Omental fat pad (tissue), 4 donors: Measurements from ENCODE around the gene PDCD1LG2. TPM values are rescaled to one million over a fixed set of nuclear protein-coding genes. Genes with fewer than 3 reads are reported as not detected.

Source experiments
- ATAC-seq: fragments of 150-250 bp; one replicate; pipeline ENCODE4 v1.9.1; 2016; ENCODE audit warnings: mild to moderate bottlenecking, moderate library complexity; ENCODE audit not compliant: low FRiP score
- DNase-seq: peaks from one replicate; pipeline ENCODE4 v3.0.0-alpha.2; 2019; ENCODE audit warnings: low spot score
- total RNA-seq, 4 donors: library from RNA; depleted of rRNA; stranded (reverse); fragments of >200 nt; gene quantifications; one replicate each; pipeline ENCODE4 v1.1.0, GENCODE V29; 2016
- TF ChIP-seq, protein P1 (sequence below), 3 donors: fragments of 450-650 bp; IDR thresholded peaks; one replicate each; pipeline ENCODE4 v1.5.1; 2016 to 2017; ENCODE audit warnings: antibody characterized with exemption in 3 of 3, mild to moderate bottlenecking in 3 of 3, moderate library complexity in 2 of 3

Gene PDCD1LG2
- total RNA-seq, 4 donors from 2014 or later = 3.5 to 10.7 (median 3.8) TPM

DNA sequence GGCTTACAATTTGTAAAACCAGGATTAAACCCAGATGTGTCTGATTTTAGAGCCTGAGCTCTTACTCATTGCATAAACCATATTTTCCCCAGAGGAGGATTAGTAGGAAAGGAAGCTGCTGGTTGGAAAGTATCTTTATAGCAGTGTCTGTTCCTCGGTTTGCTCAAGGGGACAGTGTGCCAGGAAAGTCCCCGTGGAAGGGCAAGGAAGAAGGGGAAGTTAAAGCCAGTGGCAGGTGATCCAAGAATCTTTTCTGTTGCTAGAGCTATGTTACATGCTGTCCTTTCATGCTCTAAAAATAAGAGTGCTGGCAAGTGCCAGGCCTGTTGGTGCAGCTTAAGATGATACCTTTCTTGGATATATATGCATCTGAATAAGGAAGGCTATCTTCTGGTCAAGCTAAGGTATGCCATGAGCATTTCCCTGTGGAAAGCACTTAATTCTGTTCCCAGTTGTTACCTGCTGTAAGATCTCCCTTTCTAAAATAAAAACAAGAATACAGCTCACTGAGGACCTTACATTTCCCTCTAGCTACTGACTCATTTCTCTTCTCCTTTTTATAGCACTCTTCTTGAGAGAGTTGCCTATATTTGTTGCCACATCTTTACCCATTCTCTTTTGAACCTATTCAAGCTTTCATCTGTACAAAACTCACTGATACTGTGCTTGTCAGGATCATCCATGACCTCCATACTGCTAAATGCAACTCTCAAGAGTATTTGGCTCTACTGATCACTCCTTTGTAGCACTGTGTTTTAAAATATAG is 8.0 kb downstream of the PDCD1LG2 start:
- TF ChIP-seq, protein P1, sequence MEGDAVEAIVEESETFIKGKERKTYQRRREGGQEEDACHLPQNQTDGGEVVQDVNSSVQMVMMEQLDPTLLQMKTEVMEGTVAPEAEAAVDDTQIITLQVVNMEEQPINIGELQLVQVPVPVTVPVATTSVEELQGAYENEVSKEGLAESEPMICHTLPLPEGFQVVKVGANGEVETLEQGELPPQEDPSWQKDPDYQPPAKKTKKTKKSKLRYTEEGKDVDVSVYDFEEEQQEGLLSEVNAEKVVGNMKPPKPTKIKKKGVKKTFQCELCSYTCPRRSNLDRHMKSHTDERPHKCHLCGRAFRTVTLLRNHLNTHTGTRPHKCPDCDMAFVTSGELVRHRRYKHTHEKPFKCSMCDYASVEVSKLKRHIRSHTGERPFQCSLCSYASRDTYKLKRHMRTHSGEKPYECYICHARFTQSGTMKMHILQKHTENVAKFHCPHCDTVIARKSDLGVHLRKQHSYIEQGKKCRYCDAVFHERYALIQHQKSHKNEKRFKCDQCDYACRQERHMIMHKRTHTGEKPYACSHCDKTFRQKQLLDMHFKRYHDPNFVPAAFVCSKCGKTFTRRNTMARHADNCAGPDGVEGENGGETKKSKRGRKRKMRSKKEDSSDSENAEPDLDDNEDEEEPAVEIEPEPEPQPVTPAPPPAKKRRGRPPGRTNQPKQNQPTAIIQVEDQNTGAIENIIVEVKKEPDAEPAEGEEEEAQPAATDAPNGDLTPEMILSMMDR (IDR thresholded peaks at IDR 0.05) = no peak
- no peak for DNase-seq
- ATAC-seq = no peak

DNA sequence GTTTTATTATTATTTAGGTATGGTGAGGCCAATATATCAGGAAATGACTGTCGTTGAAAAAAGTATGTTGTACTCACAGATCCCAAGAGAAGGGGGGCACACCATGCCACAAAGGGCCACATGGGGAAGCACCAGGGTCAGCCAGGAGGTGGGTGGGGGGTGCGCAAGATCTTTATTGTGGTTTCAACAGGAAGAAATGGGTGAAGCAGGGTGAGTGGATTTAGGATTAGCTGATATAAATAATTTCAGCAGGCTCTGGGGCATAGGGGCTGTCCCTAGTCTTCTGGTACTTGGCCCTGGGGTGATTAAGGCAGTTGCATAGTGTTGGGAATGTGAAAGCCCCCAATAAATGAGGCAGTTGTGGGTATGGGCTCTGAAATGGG is 8.6 kb downstream of the PDCD1LG2 start:
- DNase-seq (no peak), ATAC-seq (no peak)
- TF ChIP-seq, protein P1 (IDR thresholded peaks at IDR 0.05) = no peak

DNA sequence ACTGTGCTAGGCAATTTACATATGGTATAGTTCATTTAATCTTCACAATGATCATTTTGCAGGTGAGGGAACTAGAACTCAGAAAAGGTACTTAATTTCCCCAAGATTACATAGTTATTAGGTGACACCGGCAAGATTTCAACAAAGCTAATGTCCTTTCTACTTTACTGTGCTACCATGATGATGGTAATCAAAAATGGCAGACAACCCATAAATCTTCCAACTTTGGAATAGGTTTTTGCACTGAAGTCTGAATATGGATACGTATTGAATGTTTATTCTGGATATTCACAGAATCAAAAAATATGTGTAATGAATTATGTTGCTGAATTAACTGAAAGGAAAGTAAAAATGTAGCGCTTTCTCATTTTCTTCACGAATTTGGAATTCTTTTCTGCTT is 13.8 kb downstream of the PDCD1LG2 start:
- no peak for ATAC-seq
- no peak for DNase-seq
- TF ChIP-seq, protein P1 (IDR thresholded peaks at IDR 0.05) = no peak

DNA sequence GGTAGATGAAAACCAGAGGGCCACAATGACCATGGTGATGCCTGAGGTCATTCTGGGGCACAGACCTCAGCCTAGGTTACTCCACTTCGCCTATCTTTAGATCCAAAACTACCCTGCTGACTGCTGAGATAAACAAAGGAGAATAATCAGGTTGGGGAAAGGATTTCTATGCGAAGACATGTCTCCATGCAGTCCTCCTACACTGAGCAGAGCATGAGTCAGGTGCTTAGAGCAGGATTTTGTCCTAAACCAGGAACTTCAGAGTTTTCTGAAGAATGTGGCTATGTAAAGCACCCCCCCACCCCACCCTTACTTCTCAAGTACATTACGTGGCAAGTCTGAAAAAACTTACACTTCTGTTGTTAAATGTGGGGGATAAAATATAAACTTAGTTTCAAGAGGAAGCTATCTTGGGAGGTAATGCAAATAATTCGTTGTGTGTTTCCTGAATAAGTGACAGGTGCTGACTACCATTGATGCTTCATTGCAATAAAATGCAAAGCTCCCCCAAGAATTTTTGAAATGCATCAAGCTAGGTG is 19.4 kb downstream of the PDCD1LG2 start:
- no peak for DNase-seq
- no peak for ATAC-seq

DNA sequence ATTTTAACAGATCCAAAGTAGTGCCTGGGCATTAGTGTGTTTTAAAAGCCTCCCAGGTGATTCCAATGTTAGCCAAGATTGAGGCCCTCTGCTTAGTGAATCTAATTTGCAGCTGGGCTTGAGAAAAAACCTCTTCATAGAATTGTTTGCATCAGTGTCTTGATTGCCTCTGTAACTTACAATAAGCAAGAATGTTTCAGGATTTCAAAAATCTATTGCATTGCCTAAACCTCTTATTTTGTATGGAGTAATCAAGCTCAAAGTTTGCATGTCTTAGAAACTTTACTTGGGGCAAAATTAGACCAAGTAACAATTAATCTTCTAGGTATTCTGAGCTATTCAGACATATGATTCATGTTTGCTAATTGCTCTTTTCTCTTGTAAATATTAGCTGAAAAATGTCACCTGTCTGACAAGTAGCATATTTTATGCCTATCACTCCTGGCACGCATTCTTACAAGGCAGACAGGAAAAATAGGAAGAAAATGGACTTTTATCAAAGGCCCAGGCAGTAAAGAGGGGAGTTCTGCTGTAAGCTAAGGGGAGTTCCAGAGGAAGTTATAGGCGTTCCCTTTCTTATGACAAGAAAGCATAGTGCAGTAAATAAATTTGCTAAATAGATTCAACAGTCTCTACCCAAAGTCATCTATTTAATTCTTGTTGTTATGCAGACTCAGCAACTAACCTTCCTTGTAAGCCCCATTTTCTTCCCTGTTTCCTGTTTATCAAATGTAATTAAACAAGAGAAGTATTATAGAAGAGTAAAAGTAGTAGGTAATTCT is 21.0 kb downstream of the PDCD1LG2 start:
- ATAC-seq = no peak
- TF ChIP-seq, protein P1 (IDR thresholded peaks at IDR 0.05) = no peak
- DNase-seq = no peak

More for the DNA sequence above, 19.4 kb downstream of the PDCD1LG2 start:
- TF ChIP-seq, protein P1 (IDR thresholded peaks at IDR 0.05) = no peak

DNA sequence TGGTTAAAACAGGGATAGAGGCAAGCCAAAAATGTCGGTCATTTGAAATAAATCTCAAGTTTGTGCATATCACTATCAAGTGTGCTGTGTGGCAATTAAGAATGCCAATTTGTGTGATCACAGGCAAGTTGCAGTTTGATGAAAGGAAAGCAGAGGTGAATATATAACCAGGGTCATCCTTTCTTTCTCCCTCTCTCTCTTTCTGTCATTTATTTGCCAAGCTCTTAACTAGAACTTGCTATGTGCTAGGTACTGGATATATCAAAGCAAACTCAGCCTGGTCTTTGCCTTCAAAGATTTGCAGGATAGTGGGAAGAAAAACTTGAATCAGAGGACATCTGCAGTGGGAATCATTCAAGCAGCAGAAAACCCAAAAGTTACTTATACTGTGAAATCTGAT is 22.0 kb downstream of the PDCD1LG2 start:
- no peak for ATAC-seq
- no peak for DNase-seq
- TF ChIP-seq, protein P1 (IDR thresholded peaks at IDR 0.05) = no peak
